NT2/D1 (cell line): ENCODE results near the gene CYTH2.
"Not testable (repeated sequence)": the region's sequence is repeated elsewhere in the genome, so short reads cannot be mapped to it uniquely, and the experiment has no call there.

Experiments
- DNase-seq: peaks from one replicate; pipeline ENCODE4 v3.0.0-alpha.2; 2011; ENCODE audit warnings: low read depth, low spot score
- H3K27me3 ChIP-seq: 2 replicates; pipeline ENCODE4 v1.6.0; 2011; ENCODE audit warnings: mild to moderate bottlenecking; ENCODE audit not compliant: insufficient read length, insufficient read depth
- H3K36me3 ChIP-seq: 2 replicates; pipeline ENCODE4 v1.6.1; 2011; ENCODE audit warnings: mild to moderate bottlenecking, low read length, mixed read lengths; ENCODE audit not compliant: insufficient read depth, insufficient read length
- H3K4me1 ChIP-seq: 2 replicates; pipeline ENCODE4 v1.5.1; 2011; ENCODE audit not compliant: insufficient read depth, insufficient read length
- H3K4me3 ChIP-seq: 2 replicates; pipeline ENCODE4 v1.5.1; 2011; ENCODE audit warnings: low read depth; ENCODE audit not compliant: insufficient read length
- H3K9ac ChIP-seq: 2 replicates; pipeline ENCODE4 v1.6.0; 2011; ENCODE audit warnings: low read depth; ENCODE audit not compliant: insufficient read length
- H3K9me3 ChIP-seq: 2 replicates; pipeline ENCODE4 v1.5.1; 2011; ENCODE audit warnings: mild to moderate bottlenecking, low read length; ENCODE audit not compliant: insufficient read depth
- SUZ12 ChIP-seq: IDR thresholded peaks from 2 replicates; pipeline ENCODE4 v1.6.1; 2011; ENCODE audit not compliant: insufficient read length, insufficient read depth; ENCODE audit errors: extremely low read depth
- YY1 ChIP-seq: IDR thresholded peaks from 2 replicates; pipeline ENCODE4 v1.6.1; 2011; ENCODE audit not compliant: insufficient read length, insufficient read depth
- ZNF274 ChIP-seq: IDR thresholded peaks from 2 replicates; pipeline ENCODE4 v1.6.1; 2011; ENCODE audit warnings: mild to moderate bottlenecking, low read depth, low read length

Gene CYTH2

DNA sequence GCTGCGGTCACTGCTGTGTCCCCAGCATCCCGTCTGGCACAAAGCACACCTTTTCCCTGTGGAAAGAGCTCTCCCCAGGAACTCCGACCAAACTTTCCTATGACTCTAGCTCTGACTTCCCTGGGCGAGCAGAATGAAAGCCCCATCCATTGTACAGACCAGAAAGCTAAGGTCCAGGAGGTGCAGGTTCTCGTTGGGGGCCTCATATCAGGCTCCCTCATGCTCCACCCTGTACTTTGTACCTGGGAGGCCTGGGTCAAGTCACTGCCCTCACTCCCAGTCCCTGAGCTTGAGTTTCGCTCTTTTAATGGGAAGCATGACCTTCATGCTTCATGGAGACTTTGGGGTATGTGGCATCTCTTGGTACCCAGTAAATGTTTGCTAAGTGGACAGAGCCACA, 18.4 kb downstream of the CYTH2 start:
- H3K4me3 ChIP-seq, result no peak overlapping the region
- H3K27me3 ChIP-seq, result peaks cover 15% of the 10 kb centered on the region
- H3K4me1 ChIP-seq, result peaks cover 7% of the 10 kb centered on the region
- TF ChIP-seq YY1 (no peak), SUZ12 (no peak), ZNF274 (no peak)
- H3K9ac ChIP-seq, result no peak overlapping the region
- H3K9me3 ChIP-seq, result no peaks in the 10 kb centered on the region
- no peak for DNase-seq
- peaks cover 4% of the 10 kb centered on the region for H3K36me3 ChIP-seq

DNA sequence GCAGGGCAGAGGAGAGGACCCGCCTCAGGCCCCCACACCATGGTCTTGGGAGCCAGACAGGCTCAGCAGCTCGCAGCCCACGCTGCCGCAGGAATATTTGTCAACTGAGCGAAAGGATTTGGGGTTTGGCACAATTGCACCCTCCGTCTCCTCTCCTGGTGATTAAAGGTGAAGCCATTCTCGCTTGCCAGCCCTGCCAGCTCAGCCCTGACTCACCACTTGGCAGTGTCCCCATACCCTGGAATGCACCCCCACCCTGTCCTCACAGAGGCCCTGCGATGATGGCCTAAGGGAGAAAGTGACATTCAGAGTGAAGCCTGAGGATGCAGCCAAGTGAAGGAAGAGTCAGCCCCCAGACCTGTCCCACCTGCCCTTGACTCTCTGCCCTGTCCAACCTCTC, 18.8 kb downstream of the CYTH2 start:
- Histone ChIP-seq H3K4me3 (no peak overlapping the region), H3K36me3 (peaks cover 4% of the 10 kb centered on the region), H3K4me1 (peaks cover 7% of the 10 kb centered on the region), H3K9me3 (no peaks in the 10 kb centered on the region), H3K27me3 (peaks cover 15% of the 10 kb centered on the region), H3K9ac (no peak overlapping the region)
- DNase-seq, result no peak
- no peak for TF ChIP-seq SUZ12
- TF ChIP-seq YY1, result no peak
- no peak for TF ChIP-seq ZNF274

- H3K4me3 ChIP-seq, H3K4me1 ChIP-seq, H3K36me3 ChIP-seq, H3K9me3 ChIP-seq, H3K9ac ChIP-seq, DNase-seq: not testable (repeated sequence)
- peaks cover 15% of the 10 kb centered on the region for H3K27me3 ChIP-seq
Observed at GRCh38 chr19:48488478-48488877, 19.3 kb downstream of the CYTH2 start.

- TF ChIP-seq ZNF274, result no peak
- no peak for TF ChIP-seq SUZ12
- no peak for TF ChIP-seq YY1
- H3K36me3 ChIP-seq, result no peaks in the 10 kb centered on the region
Observed at GRCh38 chr19:48489608-48490216, 20.5 kb downstream of the CYTH2 start.

GRCh38 chr19:48490981-48491792, 22.0 kb downstream of the CYTH2 start:
- H3K9ac ChIP-seq, result peak overlapping the region; percentile 76
- no peaks in the 10 kb centered on the region for H3K36me3 ChIP-seq
- peaks cover 8% of the 10 kb centered on the region for H3K4me1 ChIP-seq
- no peaks in the 10 kb centered on the region for H3K9me3 ChIP-seq
- H3K4me3 ChIP-seq, result peak overlapping the region; percentile 37
- TF ChIP-seq ZNF274, result no peak
- no peak for TF ChIP-seq YY1
- no peak for TF ChIP-seq SUZ12
- DNase-seq, result no peak
- H3K27me3 ChIP-seq, result peaks cover 28% of the 10 kb centered on the region

More at GRCh38 chr19:48489608-48490216, 20.5 kb downstream of the CYTH2 start:
- H3K4me3 ChIP-seq, result no peak overlapping the region
- DNase-seq, result no peak
- no peak overlapping the region for H3K9ac ChIP-seq
- H3K4me1 ChIP-seq, result peaks cover 8% of the 10 kb centered on the region
- H3K9me3 ChIP-seq, result no peaks in the 10 kb centered on the region
- peaks cover 23% of the 10 kb centered on the region for H3K27me3 ChIP-seq

GRCh38 chr19:48491793-48492123, 22.6 kb downstream of the CYTH2 start:
- DNase-seq, result no peak
- Histone ChIP-seq H3K27me3 (peaks cover 28% of the 10 kb centered on the region), H3K4me1 (peaks cover 8% of the 10 kb centered on the region), H3K4me3 (peak overlapping the region; percentile 37), H3K9ac (peak overlapping the region; percentile 76), H3K9me3 (no peaks in the 10 kb centered on the region), H3K36me3 (no peaks in the 10 kb centered on the region)
- TF ChIP-seq YY1 (no peak), ZNF274 (no peak), SUZ12 (no peak)

- H3K4me1 ChIP-seq, result peaks cover 7% of the 10 kb centered on the region
- TF ChIP-seq ZNF274 (no peak), YY1 (no peak), SUZ12 (no peak)
- H3K27me3 ChIP-seq, result peaks cover 23% of the 10 kb centered on the region
- H3K9ac ChIP-seq, result peak overlapping the region; percentile 90
- no peaks in the 10 kb centered on the region for H3K9me3 ChIP-seq
- peak overlapping the region; percentile 55 for H3K4me3 ChIP-seq
- no peaks in the 10 kb centered on the region for H3K36me3 ChIP-seq
- peak; percentile 90 for DNase-seq
Observed at GRCh38 chr19:48492925-48493717, 24.0 kb downstream of the CYTH2 start.
